Lung microvascular endothelial cell (primary cell): ENCODE measurements around the gene CILP. TPM values are rescaled to one million over a fixed set of nuclear protein-coding genes. Genes with fewer than 3 reads are reported as not detected.
"Not testable (repeated sequence)": the region's sequence is repeated elsewhere in the genome, so short reads cannot be mapped to it uniquely, and the experiment has no call there.

ENCODE experiments used
- DNase-seq, 2 donors: peaks; one replicate each; pipeline versions ENCODE4 v3.0.0 to v3.0.0-alpha.2; 2010; ENCODE audit warnings: low read depth in 2 of 2
- total RNA-seq: library from RNA; depleted of rRNA; stranded (reverse); fragments of >200 nt; gene quantifications from 2 replicates; pipeline ENCODE4 v1.2.1, GENCODE V29; 2014

CILP gene, protein sequence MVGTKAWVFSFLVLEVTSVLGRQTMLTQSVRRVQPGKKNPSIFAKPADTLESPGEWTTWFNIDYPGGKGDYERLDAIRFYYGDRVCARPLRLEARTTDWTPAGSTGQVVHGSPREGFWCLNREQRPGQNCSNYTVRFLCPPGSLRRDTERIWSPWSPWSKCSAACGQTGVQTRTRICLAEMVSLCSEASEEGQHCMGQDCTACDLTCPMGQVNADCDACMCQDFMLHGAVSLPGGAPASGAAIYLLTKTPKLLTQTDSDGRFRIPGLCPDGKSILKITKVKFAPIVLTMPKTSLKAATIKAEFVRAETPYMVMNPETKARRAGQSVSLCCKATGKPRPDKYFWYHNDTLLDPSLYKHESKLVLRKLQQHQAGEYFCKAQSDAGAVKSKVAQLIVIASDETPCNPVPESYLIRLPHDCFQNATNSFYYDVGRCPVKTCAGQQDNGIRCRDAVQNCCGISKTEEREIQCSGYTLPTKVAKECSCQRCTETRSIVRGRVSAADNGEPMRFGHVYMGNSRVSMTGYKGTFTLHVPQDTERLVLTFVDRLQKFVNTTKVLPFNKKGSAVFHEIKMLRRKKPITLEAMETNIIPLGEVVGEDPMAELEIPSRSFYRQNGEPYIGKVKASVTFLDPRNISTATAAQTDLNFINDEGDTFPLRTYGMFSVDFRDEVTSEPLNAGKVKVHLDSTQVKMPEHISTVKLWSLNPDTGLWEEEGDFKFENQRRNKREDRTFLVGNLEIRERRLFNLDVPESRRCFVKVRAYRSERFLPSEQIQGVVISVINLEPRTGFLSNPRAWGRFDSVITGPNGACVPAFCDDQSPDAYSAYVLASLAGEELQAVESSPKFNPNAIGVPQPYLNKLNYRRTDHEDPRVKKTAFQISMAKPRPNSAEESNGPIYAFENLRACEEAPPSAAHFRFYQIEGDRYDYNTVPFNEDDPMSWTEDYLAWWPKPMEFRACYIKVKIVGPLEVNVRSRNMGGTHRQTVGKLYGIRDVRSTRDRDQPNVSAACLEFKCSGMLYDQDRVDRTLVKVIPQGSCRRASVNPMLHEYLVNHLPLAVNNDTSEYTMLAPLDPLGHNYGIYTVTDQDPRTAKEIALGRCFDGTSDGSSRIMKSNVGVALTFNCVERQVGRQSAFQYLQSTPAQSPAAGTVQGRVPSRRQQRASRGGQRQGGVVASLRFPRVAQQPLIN
- not detected in 2 replicates for total RNA-seq

DNA sequence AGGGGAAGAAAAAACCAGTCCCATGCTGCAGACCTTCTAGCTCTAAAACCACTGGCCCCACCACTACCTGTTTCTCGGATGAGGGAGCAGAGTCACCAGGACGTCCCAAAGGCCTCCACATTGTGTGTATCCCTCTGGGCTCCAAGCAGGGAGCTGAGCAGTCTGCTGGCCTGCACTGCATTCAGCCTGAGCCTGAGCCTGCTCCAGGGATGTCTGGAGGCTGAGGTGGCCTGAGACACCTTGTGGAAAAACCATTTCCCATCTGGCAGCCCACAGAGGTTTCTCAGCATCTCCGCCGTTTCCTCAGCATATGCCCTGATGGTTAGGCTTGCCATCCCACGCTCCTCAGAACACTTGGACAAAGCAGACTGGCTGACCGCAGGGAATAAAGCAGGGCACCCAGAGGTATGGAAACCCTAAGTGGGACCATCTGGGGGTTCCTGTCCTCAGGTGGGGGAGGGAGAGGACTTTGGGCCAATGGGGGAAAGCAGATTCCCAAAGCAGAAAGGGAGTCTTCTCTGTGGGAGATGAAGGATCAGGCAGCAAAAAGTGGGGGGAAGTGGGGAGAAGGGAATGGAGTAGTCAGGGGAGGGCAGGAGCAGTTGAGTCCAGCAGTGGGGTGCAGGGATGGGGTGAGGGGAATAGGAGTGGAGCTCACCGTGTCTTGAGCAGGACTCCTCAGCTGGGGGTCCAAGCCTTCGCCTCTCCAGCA is at the start of gene CILP:
Gene CILP (minus strand): TSS at position 704 of the 712 bp plus-strand sequence. CDS start 1,718 bp downstream, outside the sequence.
- no peak for DNase-seq

GRCh38 chr15:65260968-65261367 is 49.7 kb upstream of the CILP start:
- DNase-seq: no peak

GRCh38 chr15:65259367-65259797 is 48.1 kb upstream of the CILP start:
- no peak for DNase-seq

DNA sequence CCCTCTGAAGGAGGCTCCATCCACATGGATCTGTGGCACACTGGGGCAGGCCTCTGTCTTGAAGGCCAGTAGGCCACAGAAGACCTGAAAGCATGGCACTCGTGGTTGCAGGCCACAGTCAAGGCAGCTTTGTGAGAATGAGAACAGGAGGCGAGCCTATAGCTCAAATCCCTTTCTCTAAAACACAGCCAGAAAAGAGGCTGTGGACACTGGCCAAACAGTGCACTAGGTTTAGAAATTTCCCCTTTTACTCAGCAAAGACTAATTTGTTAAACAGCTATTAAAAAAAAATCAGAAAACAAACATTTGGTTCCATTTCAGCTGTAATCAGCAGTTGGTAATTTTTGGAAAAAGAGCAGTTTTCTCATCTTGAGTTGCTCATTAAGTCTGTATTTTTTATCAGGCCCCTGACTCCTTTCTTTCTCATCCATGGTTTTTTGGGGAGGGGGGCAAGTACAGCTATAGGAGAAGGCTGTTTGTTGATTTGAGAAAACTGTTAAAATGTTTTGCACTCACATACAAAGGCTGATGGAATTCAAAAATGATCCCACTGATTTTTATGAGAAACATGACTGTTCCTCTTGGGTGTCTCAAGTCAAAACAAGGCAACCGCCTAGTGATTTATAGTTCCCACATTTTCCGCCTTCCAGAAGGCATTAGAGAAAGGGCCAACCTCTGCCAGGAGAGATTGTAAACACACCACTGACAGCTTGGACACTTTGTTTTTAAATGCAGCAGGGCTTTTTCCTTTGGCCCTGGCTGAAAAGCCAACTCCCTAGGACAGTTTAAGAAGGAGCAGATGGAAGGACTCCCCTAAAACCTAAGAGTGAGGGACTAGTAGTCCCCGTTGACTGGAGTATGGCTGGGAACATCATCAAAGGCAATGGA is 47.3 kb upstream of the CILP start:
- no peak for DNase-seq

DNA sequence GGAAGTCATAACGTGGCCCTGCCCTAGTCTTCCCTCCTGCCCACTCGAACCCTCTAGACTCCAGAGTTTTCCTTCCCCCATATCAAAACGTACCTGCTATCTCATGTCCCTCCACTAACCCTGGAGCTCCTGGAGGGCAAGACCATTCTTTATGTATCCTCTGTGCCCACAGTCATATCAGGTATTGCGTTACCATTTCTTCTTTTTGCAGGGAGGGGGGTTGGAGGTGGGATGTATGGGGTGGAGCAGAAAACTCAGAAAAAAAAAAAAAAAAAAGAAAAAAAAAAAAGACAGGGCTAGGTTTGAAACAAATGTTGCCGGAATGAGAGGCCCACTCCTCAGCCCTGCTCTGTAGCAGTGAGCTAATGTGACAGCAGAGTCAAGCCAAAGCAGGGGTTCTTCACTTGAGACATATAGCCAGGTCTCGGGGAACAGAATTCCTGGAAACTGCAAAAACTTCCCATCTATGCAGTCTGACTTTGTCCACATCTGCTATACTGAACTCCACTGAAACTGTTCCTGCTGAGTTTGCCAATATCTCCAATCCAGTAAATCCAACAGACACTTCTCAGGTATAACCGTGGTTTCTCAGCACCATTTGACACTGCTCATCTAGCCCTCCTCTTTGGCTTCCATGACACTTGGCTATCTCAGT is 44.3 kb upstream of the CILP start:
- DNase-seq: no peak

DNA sequence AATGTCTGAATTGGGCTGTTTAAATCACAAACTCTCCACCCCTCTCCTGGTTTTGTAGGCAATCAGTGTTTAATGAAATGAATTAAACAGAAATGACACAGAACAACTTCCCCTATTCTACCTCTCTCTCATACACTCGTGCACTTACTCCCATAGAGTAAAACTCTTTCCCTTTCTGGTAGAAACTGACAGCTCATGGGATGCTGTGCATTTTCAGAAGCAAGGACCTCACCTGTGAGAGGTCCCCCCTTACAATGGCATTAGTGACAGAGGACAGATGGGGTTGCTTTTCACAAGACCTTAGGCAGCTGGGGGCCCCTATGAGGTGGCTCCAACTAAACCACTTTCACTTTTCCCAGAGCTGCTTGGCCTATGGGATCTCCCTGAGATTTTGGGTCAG is 43.5 kb upstream of the CILP start:
- DNase-seq: no peak

- no peak for DNase-seq
Measured at GRCh38 chr15:65254356-65254755, 43.1 kb upstream of the CILP start.

DNA sequence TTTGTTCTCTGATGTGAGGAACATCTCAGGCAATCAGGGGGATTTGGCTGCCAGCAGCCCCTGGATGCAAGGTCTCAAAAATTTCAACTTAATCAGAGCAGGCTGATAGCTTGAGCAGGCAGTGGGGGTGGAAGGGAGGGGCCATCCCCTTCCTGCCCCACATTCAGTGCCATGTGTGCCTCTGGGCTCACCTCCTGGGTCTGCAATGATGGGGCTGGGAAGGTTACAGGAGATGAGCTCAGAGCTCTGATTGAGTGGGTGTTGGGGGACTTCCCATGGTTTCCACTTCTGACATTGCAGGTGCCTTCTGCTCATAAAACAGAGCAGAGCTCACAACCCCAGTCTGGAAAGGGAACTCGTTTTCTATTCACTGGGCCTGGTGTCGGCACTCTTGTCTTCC is 38.4 kb upstream of the CILP start:
- DNase-seq: no peak

DNA sequence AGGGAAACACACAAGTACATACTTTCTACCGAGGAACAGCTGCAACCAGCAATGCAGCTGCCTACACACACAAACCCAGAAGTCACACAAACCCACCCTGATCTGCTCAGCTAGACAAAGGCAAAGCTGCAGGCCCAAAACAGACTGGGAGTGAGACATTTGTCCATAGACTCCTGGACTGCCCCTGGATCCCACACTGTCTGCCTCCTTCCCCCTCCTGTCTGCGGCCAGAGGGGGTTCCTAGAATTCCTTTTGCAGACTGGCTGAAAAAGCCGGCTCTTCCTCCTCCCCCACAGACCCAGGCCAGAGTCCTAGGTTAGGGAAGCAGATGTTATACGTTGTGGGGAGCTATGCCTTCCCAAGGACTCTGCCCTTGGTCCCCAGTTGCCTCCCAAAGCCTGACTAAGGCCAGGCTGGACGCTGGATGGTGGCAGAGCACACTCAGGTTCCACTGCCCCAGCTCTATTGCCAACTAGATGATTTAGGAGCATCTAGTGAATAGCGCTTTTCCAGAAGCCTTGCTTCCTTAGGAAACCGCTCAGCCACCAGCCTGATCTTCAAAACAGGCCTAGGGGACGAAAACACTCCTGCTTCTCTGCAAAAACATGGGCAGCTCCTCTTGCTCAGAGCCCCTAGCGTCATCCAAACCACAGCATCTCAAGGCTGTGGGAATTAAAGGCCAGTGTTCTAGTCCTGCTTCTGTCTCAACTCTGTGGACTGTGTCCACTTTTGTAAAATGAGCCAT is 37.4 kb upstream of the CILP start:
- DNase-seq: no peak

DNA sequence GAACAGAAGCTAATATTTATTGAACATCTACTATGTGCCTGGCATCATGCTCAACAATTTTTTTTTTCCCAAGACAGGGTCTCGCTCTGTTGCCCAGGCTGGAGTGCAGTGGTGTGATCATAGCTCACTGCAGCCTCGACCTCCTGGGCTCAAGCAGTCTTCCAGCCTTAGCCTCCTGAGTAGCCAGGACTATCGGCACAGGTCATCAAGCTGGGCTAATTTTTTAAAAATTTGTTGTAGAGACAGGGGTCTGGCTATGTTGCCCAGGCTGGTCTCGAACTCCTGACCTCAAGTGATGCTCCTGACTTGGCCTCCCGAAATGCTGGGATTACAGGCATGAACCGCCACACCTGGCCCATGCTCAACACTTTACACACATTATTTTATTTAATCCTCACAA is 35.7 kb upstream of the CILP start:
- DNase-seq: no peak

DNA sequence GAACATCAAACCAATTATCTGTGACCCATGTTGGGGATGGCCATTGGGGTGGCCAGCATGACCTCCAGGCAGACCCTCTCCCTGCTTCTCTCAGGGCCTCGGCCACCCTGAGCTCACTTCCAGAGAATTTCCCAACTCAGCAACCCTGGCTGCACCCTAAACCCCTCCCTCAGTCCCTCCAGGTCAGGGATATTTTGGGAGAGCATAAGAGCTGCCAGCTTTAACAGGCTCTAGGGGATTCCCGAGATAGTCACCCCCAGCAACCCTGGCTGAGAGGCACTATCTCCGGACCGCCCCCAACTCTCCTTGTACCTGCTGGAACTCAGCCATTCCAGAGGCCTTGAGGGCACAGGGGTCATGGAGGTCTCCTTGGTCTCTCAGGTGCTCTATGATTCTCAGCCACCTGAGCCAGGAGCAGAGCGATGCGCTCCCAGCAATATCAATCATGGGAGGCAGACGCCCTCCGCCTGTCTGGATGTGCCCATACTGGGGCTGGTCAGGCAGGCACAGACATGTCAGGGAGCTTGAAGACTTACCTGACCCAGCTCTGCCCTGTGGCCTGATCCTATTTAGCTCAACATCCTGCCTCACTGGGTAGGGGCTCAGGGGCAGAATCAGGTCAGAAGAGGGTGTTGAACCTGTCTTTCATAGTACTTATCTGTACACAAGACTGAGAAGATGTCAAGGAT is 34.9 kb upstream of the CILP start:
- no peak for DNase-seq

DNA sequence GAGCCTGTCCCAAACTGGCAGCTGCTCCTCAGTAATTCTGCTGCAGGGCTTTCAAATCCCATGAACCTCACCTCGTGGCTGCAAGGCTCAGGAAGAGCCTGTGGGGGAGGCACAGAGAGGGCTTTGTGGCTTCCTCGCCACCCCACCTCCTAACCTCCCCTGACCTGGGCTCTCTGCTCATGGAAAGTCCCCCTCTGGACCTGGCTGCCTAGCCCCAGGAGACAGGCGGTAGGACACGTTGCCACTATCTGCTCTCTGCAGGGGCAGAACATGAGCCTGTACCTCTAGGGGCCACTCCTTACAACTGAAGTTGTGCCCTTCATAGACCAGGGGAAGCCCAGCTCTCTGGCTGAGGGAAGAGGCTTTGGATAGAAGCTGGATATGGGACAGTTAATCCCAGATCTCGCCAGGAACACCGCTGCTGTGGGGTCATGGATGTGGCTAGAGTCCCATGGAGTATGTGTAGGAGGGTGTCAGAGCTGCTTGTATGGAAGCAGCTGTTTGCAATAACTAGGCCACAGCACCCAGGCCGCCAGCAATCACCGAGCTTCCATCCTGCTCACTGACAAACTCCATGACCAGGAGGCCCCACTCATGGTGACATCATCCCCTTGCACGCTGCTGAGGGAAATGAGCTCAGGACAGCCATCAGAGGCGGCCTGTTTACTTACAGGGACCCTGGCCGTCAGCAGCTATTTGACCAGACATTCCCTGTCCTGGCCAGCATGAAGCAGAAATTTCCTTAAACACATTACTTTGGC is 34.0 kb upstream of the CILP start:
- DNase-seq: peak in 1 of 2 donors; percentile 51

DNA sequence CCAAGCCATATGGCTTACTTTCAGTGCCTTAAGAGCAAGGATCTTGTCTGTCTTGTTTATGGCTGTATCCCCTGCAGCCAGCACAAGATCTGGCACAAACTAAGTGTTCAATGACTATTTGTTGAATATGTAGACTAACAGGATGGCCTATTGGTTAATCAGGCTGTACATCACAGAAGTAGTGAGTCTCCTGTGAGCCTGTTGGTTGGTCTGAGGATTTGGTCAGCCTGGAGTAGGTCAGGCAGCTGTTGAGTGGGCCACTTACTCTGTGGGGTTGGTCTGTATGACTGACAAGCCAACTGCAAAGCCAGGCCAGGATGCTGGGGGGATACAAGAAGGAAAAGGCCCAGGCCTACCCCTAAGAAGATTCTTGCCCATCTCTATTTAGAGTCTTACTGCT is 33.4 kb upstream of the CILP start:
- no peak for DNase-seq

DNA sequence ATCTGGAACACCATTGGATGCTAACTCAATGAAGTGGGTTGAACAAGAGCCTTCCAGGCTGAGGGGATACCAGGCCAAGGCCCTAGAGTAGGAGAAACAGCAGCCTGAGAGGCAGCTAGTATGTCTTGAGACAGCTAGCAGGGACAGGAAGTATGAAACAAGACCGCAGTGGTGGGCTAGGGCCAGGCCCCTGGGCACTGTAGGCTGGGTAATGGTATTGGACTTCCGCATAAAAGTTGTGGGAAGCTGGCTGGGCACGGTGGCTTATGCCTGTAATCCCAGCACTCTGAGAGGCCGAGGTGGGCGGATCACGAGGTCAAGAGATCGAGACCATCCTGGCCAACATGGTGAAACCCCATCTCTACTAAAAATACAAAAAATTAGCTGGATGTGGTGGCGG is 25.2 kb upstream of the CILP start:
- not testable (repeated sequence) for DNase-seq

- no peak for DNase-seq
Measured at GRCh38 chr15:65233696-65234095, 22.4 kb upstream of the CILP start.

- DNase-seq: no peak
Measured at GRCh38 chr15:65232520-65232919, 21.2 kb upstream of the CILP start.

GRCh38 chr15:65231306-65231705 is 20.0 kb upstream of the CILP start:
- no peak for DNase-seq

GRCh38 chr15:65226901-65227300 is 15.6 kb upstream of the CILP start:
- not testable (repeated sequence) for DNase-seq
